ENCODE results near the gene TGM3.

- TF ChIP-seq FOXP2 (optimal IDR thresholded peaks at IDR 0.05; ENCODE audit: borderline replicate concordance, extremely low read depth, extremely low read length, insufficient read depth) (no peak), TAF1 (IDR thresholded peaks at IDR 0.05; ENCODE audit: borderline replicate concordance, insufficient read depth, low read length) (no peak), POLR2AphosphoS5 (IDR thresholded peaks at IDR 0.05; ENCODE audit: low read depth, low read length) (no peak), SIN3A (IDR thresholded peaks at IDR 0.05; ENCODE audit: borderline replicate concordance, insufficient read depth, low read length) (no peak)
- TF ChIP-seq, protein P1, sequence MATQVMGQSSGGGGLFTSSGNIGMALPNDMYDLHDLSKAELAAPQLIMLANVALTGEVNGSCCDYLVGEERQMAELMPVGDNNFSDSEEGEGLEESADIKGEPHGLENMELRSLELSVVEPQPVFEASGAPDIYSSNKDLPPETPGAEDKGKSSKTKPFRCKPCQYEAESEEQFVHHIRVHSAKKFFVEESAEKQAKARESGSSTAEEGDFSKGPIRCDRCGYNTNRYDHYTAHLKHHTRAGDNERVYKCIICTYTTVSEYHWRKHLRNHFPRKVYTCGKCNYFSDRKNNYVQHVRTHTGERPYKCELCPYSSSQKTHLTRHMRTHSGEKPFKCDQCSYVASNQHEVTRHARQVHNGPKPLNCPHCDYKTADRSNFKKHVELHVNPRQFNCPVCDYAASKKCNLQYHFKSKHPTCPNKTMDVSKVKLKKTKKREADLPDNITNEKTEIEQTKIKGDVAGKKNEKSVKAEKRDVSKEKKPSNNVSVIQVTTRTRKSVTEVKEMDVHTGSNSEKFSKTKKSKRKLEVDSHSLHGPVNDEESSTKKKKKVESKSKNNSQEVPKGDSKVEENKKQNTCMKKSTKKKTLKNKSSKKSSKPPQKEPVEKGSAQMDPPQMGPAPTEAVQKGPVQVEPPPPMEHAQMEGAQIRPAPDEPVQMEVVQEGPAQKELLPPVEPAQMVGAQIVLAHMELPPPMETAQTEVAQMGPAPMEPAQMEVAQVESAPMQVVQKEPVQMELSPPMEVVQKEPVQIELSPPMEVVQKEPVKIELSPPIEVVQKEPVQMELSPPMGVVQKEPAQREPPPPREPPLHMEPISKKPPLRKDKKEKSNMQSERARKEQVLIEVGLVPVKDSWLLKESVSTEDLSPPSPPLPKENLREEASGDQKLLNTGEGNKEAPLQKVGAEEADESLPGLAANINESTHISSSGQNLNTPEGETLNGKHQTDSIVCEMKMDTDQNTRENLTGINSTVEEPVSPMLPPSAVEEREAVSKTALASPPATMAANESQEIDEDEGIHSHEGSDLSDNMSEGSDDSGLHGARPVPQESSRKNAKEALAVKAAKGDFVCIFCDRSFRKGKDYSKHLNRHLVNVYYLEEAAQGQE (IDR thresholded peaks at IDR 0.05; ENCODE audit: insufficient read depth in 1 of 2, low read depth in 2 of 2, low read length in 2 of 2) = no peak
Observed at GRCh38 chr20:2373098-2373497, 77.3 kb downstream of the TGM3 start.
